ENCODE data around the gene AFF3.
"Not testable (repeated sequence)": the region's sequence is repeated elsewhere in the genome, so short reads cannot be mapped to it uniquely, and the experiment has no call there.

DNA sequence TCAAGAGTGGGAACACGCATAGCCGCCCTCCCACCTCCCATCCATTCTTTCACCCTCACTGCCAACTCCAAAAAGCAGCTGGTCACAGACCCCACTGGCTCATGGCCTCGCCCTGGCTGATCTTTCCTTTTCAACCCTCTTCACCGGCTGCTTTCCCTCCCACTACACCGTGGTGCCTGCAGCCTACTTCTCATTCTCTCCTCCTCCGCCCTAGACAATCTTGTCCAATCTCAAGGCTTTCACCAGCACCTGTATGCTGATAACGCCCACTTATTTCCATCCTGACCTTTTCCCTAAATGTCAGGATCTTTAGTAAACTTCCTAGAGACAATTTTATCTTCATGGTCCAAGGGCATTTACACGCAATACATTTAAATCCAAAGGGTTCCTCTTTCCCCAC lies 50.6 kb downstream of the AFF3 start:
- TF ChIP-seq, protein P1, sequence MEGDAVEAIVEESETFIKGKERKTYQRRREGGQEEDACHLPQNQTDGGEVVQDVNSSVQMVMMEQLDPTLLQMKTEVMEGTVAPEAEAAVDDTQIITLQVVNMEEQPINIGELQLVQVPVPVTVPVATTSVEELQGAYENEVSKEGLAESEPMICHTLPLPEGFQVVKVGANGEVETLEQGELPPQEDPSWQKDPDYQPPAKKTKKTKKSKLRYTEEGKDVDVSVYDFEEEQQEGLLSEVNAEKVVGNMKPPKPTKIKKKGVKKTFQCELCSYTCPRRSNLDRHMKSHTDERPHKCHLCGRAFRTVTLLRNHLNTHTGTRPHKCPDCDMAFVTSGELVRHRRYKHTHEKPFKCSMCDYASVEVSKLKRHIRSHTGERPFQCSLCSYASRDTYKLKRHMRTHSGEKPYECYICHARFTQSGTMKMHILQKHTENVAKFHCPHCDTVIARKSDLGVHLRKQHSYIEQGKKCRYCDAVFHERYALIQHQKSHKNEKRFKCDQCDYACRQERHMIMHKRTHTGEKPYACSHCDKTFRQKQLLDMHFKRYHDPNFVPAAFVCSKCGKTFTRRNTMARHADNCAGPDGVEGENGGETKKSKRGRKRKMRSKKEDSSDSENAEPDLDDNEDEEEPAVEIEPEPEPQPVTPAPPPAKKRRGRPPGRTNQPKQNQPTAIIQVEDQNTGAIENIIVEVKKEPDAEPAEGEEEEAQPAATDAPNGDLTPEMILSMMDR (conservative IDR thresholded peaks at IDR 0.05; ENCODE audit: low read depth, low read length), result not testable (repeated sequence)
- TF ChIP-seq RAD21 (IDR thresholded peaks at IDR 0.05; ENCODE audit: low read length); POLR2A (IDR thresholded peaks at IDR 0.05; ENCODE audit: low read depth, low read length); MAZ (IDR thresholded peaks at IDR 0.05; ENCODE audit: borderline replicate concordance, low read depth, low read length): not testable (repeated sequence)

All from IMR-90 (cell line).